Measurements from ENCODE around the gene AGPAT2.

Gene AGPAT2

DNA sequence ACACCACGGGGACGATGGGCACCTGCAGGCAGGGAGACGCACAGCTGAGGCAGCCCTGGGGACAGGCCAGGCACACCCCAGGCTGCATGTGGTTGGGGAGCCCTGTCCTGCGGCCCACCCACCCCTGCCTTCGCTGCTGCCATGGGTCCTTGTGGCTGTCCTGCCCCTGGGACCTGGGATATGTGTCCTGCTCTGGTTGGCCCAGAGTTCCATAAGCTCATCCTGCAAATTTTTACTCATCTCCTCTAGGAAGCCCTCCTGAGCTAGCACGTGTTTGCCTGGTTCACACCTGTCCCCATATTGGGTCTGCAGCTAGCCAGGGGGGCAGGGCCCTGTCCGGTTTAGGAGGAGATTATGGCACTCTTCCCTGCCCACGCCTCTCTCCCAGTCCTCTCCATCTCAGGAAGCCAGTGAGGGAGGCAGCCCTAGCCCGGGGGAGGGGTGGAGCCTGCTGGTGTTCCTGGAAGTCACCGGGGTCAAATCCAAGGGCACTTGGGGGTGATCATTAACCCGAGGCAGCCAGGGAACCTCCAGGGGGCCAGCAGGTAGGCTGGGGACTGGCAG lies 12.4 kb downstream of the AGPAT2 start:
- in situ Hi-C loops (cut with MboI; ENCODE audit: low sequenced_read_pairs), result no loop called here

DNA sequence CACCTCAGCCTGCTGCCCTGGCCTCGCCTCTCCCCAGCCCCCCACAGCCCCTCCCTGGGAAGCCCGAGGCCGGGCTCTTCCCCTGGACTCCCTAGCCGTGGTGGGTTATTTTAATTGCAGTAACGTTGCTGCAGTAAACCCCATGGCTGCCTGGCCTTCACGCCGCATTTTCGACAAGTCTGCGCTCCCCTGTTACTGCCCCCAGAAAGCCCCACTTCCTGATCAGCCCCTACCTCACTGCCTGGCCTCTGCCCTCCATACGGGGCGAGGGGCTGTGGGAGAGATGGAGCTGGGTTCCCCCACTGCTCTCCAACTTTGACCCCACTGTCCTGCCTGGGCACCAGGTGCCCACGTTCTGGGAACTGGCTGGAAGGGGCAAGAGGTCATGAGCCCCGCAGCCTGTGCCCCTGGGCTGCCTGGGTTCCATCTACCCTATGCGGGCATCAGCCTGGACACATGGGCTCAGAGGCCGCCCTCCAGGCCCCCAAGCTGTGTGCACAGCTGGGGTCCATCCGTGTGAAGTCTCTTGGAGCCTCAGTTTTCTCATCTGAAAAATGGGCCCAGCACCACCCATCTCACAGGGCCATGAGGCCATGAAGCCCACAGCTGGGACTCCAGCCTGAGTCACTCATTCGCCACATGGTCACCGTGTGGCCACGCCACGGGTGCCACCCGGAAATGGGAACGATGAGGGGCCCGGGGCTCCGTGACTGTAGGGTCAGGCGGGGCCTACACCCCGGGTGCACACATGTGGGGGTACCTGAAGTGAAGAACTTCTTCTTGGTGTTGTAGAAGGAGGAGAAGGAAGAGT lies 13.1 kb downstream of the AGPAT2 start:
- in situ Hi-C loops (cut with MboI; ENCODE audit: low sequenced_read_pairs), result no loop called here

DNA sequence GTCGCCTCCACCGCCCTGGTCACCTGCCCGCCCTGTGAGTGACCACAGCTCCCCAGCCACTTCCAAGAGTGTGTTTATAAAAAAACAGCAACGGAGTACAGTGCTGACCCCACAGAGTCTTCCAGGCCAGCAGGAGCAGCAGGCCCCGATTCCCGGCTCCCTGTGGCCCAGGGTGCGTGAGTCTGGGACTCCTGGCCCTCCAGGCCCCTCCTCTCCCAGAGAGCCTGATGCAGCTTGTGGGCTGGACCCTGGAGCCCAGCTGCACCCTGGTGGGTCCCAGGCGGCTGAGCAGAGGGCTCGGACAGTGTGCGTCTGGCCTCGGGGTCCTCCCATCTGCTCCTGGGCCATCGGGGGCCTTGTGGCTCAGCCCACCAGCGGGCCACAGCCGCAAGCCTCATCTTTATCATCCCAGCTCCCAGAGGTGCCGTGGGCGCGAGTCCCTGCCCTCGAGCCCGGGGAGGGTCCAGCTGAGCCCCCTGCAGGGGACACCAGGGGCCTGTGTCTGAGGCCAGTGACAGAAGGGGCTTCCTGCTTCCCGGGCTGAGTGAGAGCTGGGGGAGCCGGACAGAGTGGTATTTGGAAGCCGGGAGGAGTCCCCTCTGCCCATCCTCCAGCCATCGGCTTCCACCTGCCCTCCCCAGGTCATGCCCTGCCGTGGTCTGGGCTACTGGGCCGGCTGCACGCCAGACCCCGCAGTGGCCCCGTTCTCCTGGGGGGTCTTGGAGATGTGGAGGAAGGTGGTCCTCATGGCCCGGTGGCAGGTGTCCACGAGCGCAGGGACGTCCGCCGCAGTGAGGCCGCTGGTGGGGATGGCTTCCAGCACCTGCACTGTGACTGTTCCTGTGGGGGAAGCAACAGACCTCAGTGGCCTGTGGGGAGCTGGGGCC lies 13.9 kb downstream of the AGPAT2 start:
- in situ Hi-C loops (cut with MboI; ENCODE audit: low sequenced_read_pairs), result no loop called here

- in situ Hi-C loops (cut with MboI; ENCODE audit: low sequenced_read_pairs), result no loop called here
Measured at GRCh38 chr9:136672431-136673087, 14.7 kb downstream of the AGPAT2 start.

DNA sequence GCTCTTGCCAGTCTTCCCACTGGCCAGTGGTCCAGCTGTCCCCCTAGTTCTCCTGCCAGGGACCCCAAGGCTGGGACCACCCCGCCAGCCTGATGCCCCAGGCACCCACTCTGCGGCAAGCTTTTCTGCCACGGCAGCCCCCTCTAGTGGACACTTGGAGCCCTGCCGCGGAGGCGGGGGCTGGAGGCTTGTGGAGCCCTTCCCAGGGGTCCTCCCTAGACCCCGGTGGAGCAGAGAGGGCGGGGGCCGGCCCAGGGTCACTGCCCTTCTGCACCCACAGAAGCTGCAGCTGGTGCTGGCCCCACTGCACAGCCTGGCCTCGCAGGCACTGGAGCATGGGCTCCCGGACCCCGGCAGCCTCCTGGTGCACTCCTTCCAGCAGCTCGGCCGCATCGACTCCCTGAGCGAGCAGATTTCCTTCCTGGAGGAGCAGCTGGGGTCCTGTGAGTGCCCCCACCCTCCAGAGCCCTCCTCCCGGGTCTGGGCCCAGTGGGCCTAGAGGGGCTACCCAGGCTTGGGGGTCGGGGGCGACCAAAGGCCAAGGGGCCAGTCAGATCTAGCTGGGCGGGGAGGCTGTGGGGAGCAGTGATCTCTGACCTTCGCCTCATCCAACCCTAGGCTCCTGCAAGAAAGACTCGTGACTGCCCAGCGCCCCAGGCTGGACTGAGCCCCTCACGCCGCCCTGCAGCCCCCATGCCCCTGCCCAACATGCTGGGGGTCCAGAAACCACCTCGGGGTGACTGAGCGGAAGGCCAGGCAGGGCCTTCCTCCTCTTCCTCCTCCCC lies 15.4 kb downstream of the AGPAT2 start:
- in situ Hi-C loops (cut with MboI; ENCODE audit: low sequenced_read_pairs), result no loop called here

DNA sequence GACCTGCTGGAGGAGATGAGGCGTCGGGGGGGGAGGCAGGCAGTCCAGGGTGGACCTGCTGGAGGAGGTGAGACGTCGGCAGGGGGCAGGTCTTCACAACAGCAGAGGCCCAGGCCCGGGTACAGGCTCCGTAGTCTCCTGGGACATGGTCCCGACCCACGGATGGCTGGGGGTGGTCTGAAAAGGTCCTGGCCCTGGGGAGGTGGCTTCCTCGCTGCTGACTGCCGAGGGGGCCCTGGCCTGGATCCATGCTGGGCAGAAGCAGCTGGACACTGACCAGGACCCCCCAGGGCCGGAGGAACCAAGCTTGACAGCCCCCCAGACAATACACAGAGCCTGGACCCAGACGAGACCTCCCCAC lies 16.0 kb downstream of the AGPAT2 start:
- in situ Hi-C loops (cut with MboI; ENCODE audit: low sequenced_read_pairs), result no loop called here

- in situ Hi-C loops (cut with MboI; ENCODE audit: low sequenced_read_pairs), result no loop called here
Measured at GRCh38 chr9:136670576-136671253, 16.5 kb downstream of the AGPAT2 start.

- in situ Hi-C loops (cut with MboI; ENCODE audit: low sequenced_read_pairs), result no loop called here
Measured at GRCh38 chr9:136669791-136670464, 17.3 kb downstream of the AGPAT2 start.

GRCh38 chr9:136668983-136669790 lies 18.1 kb downstream of the AGPAT2 start:
- in situ Hi-C loops (cut with MboI; ENCODE audit: low sequenced_read_pairs), result no loop called here

DNA sequence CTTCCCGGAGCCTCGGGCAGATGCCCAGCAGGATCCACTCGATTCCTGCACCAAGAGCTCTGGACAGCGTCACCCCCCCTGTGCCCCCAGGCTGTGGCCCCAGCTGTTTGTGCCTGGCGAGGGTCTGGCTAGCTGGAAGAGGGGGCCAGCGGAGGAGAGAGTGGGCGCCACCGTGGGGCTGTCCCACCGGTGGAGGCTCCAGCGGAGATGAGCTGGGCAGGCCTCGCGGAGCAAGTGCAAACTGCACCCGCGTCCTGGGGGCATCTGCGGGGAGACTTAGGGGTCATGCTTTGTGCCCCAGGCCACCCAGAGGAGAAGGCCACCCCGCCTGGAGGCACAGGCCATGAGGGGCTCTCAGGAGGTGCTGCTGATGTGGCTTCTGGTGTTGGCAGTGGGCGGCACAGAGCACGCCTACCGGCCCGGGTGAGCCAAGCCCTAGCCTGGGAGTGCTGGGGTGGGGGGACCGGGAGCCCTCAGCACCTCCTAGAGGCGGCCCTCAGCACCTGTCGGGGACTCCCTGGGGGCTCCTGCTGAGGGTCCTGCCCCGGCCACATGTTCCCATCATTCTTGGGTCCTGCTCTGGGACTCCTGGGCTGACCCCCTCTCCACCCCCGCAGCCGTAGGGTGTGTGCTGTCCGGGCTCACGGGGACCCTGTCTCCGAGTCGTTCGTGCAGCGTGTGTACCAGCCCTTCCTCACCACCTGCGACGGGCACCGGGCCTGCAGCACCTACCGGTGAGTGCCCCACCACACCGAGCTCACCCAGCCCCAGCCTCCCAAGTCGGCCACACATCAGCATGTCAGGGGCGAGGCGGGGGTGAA lies 19.1 kb downstream of the AGPAT2 start:
- in situ Hi-C loops (cut with MboI; ENCODE audit: low sequenced_read_pairs), result no loop called here

DNA sequence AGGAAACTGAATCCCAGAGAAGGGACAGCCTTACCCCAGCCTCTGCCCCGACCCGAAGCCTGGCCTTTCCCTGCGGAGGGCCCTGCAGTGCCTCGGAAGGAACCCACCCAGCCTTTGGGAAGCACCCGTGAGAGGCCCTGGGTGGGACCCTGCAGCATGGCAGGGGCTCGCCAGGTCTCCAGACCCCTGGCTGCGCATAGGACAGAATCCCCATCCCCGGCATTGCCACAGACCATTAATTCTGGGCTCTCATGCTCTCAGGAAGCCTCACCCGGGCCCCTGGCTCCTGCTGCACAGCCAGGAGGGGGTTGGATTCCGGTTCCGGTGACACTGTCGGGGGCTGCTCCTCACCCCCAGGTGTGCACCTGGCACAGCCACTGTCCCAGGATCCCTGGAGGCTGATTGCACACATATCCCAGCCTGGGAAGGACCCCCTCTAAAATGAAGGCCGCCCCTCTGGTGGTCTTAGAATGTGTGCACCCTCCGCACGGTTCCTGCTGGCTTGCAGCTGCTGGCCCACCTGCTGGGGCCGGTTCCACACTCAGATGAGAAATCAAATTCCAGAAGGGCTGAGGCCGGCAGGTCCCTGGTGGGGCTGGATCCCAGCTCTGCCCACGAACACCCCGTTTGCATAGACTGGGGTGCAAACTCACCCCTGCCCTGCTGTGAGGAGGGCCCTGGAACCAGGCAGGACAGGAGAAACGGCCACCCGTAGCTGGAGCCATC lies 19.9 kb downstream of the AGPAT2 start:
- in situ Hi-C loops (cut with MboI; ENCODE audit: low sequenced_read_pairs), result no loop called here

GRCh38 chr9:136666372-136667213 lies 20.7 kb downstream of the AGPAT2 start:
- in situ Hi-C loops (cut with MboI; ENCODE audit: low sequenced_read_pairs), result no loop called here

DNA sequence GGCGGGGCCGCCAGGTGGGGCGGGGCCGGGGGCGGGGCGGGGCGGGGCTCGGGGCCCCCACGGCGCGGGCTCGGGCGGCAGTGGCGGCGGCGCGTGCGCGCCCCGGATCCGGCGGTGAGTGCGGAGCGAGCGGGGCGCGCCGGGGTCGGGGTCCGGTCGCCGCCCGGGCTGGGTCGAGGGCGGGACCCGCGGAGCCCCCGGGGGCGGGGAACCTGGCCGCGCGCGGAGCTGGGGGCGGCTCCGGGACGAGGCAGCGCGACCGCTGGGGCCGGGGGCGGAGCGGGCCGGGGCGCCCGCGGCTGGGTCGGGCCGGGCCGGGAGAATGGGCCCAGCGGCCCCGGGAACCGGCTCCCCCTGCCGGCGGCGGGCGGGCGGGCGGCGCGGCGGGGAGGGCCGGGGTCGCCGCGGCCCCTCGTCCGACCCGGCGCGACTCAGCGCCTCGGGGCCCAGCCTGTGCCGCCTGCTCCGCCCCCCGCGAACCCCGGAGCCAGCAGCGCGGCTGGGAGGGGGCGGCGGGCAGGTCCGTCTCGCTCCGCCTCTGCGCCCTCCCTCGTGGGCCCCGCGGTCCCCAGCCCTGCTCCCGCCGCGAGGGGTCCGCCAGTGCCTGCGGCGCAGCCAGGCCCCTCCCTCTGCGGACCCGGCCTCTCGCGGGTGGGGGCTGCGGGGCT lies 21.4 kb downstream of the AGPAT2 start:
- in situ Hi-C loops (cut with MboI; ENCODE audit: low sequenced_read_pairs), result no loop called here

- in situ Hi-C loops (cut with MboI; ENCODE audit: low sequenced_read_pairs), result no loop called here
Measured at GRCh38 chr9:136665111-136665703, 22.1 kb downstream of the AGPAT2 start.
